Activated naive CD8-positive, alpha-beta T cell treated with anti-CD3 and anti-CD28 coated beads, Interleukin-2, amount 50 U/mL, for 16 hours (primary cell): ENCODE measurements around the gene LYRM2.
"Not testable (repeated sequence)": the region's sequence is repeated elsewhere in the genome, so short reads cannot be mapped to it uniquely, and the experiment has no call there.

Experiments
- DNase-seq: peaks from one replicate; pipeline ENCODE4 v3.0.0-alpha.2; 2020; ENCODE audit warnings: low read depth, low spot score

The LYRM2 gene

DNA sequence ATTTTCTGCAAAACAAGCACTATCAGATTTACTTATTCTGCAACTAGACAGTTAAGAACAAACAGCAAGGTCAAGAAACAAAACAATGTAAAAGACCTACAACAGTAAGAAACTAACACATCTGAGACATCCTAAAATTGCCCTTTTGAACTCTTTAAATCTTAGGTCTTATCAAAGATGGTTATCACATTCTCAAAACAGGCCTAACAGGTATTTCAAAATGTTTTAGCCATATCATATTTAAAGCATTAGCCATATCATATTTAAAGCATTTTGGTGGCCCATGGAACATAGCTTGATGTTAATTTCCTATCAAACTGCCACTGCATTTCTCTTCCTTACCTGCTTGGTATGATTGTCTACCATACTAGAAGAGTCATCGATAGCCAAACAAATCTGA is 11.1 kb upstream of the LYRM2 start:
- DNase-seq = no peak

DNA sequence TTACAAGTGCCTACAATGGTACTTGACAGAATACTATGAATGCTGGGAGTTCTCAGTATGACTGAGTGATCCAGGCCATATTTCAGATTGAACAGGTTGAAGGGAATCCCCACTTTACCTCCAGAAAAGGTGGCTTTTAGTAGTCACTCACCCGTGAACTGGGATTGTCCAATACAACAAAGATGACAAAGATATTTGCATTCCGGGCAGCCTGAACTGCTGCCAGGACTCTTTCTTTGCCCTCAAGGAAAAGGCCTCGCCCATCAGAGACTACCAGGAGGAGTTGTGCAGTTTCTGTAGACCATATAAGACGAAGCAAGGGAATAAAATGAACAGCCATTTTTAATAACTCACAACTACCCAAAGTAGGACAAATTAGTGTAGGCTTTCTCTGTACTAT is 6.3 kb upstream of the LYRM2 start:
- no peak for DNase-seq

DNA sequence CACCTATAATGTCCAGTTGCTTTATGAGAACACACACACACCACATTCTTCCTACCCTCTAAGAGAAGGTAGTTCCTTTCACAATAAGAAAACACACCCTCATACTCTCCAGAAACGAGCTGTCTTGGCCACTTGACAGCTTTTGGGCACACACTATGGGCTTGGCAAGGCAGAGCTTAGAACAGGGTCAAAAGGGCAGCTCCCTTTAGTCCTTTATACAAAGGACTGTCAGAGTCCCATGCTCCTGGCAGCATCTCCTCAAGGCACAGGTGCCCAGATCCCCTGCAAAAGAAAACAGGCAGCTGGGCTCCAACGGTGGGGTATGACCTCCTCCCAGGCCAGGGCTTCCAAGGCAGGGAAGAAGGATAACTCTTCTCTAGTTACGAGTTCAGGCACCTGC is 4.9 kb upstream of the LYRM2 start:
- DNase-seq = no peak

DNA sequence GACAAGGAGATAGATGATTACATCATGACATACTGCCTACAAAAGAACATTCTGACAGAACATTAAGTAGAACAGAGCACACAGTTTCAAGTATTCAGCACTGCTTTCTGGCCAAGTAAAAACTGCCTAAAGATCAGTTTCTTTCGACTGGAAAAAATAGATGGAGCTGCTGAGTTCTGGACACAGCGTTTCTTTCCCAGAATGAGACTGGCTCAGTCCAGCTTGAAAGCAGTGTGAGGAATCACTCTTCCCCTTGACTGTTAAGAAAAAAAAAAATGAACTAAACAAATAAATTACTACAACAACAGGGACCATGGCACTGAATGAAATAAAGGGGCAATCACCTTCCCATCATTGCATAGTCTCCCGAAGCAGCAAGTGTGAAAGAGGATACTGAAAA is 4.4 kb upstream of the LYRM2 start:
- no peak for DNase-seq

DNA sequence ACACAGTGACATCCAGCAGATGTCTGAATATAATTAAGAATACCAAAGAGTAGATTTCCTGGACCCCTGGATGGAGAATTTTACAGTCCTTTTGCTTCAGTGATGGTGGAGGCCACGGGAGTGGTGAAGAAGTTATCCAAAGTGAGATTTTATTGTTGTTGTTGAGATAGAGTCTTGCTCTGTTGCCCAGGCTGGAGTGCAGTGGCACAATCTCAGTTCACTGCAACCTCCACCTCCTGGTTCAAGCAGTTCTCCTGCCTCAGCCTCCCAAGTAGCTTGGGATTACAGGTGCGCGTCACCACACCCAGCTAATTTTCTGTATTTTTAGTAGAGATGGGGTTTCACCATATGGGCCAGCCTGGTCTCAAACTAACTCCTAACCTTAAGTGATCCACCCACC is 3.0 kb upstream of the LYRM2 start:
- not testable (repeated sequence) for DNase-seq

DNA sequence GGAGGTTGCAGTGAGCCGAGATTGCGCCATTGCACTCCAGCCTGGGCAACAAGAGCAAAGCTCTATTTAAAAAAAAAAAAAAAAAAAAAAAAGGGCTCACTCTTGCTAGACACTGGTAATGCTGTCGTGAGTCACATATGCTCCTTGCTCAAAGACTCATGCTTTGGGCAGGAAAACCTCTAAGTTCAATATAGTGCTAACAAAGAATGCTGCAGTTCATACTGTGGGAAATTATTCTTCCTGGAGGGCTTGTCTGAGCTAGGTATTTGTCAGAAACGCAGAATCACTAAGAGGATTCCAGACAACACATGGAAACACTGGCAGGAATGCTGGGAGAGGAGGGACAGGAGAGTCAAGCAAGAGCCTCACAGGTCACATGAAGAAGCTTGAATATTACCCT is 2.3 kb upstream of the LYRM2 start:
- DNase-seq = no peak

DNA sequence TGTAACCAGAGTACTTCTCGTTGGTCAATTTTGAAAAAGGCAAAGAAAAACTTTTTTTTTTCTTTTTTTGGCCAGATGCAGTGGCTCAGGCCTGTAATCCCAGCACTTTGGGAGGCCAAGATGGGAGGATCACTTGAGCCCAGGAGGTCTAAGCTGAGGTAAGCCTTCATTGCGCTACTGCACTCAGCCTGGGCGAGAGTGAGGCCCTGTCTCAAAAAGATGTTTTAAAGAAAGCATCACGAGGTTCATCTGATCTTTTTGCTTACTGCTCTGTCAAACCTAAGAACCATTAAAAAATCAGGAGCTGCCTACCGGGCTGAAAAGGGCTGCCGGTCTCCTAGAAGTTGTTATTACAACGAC is 607 bp downstream of the LYRM2 start:
- DNase-seq = no peak

DNA sequence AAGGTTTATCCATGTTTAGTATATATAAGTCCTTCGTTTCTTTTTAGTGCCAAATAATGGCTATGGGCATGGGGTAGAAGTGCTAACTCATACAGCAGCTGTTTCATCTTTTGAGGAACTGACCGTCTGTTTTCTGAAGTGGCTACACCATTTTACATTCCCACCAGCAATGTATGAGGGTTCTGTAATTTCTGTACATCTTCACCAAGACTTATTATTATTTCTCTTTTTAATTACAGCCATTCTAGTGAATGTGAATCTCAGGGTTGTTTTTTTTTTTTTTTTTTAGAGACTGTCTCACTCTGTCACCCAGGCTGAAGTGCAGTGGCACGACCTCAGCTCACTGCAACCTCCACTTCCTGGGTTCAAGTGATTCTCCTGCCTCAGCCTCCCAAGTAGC is 2.1 kb downstream of the LYRM2 start:
- DNase-seq = not testable (repeated sequence)

DNA sequence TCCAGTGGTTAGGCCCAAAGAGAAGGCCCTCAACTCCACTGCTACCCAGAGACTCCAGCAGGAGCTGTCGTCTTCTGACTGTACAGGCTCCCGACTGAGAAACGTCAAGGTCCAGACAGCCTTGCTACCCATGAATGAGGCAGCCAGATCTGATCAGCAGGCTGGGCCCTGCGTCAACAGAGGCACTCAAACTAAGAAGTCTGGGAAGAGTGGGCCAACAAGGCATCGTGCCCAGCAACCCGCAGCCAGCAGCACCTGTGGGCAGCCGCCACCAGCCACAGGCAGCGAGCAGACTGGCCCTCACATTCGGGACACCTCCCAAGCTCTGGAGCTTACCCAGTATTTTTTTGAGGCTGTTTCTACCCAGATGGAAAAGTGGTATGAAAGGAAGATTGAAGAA is 8.1 kb downstream of the LYRM2 start:
- DNase-seq = no peak

DNA sequence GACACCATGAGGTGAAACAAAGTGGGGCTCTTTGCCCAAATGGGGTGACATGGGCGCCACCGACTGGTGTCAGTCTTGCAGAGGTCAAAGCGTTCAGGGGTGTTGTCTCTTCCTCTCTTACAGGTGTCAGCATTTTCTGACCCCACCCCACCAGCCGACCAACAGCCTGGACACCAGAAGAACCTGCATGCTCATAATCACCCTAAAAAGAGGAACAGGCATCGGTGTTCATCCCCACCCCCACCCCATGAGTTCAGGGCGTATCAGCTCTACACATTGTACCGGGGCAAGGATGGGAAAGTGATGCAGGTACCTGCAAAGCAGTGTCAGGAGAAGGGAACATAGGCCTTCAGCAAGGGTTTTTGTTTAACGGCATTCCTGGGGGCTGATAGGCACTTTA is 14.8 kb downstream of the LYRM2 start:
- no peak for DNase-seq

DNA sequence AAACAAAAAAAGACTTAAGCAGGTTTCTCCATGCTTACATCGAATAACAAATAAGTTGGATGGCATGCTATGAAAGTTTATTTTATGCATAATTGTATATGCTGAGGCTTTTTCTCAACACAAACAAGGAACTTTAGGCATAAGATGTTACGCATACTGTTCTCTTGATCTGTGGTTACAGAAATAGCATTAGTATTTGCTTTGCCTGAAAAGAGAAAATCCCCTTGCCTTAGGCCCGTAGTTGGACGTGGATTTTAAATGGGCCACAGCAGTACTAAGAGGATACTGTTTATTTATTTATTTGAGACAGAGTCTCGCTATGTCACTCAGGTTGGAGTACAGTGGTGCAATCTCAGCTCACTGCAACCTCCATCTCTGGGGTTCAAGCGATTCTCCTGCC is 19.0 kb downstream of the LYRM2 start:
- no peak for DNase-seq

DNA sequence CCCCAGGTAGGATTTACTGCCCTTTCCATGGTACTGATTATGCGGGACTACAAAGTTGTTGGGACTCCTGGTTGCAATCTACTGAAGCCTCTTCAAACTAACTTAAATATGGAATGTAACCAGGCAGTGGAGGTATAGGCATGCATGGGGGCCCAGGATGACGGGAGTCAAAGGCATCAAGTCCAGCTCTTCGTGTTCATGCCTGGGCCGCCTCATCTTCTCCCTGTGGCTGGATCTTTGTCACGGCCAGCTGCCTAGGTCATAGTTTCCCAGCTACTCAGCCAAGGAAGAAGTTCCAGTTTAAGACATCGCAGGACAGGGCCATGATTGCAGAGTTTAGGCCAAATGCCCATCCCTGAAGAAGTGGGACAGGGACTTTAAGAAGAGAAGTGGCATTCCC is 20.5 kb downstream of the LYRM2 start:
- no peak for DNase-seq

DNA sequence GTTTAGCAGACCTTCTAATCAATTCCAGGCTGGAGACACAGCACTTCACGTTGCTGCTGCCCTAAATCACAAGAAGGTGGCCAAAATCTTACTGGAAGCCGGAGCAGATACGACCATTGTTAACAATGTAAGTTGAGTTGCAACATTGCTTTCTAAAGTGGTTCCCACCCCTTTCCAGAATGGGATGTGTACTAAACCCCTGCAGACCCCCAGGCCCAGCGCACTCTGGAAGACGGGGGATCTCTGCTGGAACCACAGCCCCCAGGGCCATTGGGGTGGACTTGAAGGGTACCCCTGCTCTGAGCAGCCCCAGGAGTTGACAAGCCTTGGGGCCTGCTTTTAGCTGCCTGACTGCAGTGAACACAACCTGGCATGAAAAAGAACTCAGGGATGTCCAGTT is 22.0 kb downstream of the LYRM2 start:
- no peak for DNase-seq

DNA sequence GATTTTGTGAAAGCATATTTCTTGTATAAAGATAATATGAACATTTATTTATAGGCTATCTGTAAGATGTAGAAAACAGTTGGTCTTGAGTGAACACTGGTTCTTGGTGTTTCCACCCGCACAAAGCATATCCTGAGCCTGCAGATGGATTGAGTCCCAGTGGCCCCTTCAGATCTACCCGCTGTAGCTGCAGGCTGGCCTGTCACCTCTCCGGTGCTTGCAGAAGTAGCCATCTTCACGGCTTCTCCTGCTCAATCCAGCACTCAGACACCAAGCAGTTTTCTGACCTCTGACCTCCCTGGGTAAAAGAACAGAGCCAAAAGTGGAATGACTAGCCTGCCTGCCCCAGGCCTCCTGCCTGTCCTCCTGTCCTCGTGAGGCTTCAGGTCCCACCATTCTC is 22.7 kb downstream of the LYRM2 start:
- no peak for DNase-seq

DNA sequence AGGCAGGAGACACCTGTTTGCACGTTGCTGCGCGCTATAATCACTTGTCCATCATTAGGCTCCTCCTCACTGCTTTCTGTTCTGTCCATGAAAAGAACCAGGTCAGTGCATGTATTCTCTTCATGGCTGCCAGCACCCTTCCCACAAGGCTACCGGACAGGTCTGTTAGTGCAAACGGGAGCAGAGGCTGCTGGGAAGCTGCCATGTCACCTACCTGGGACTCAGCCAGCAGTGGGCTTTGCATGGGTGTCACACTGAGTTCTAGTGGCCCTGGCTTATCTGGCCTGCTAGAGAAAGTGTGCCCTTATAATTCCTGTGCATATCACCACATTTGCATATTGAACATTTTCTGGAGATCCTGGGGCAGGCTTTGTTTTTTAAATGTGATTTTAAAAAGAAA is 24.8 kb downstream of the LYRM2 start:
- DNase-seq = no peak

DNA sequence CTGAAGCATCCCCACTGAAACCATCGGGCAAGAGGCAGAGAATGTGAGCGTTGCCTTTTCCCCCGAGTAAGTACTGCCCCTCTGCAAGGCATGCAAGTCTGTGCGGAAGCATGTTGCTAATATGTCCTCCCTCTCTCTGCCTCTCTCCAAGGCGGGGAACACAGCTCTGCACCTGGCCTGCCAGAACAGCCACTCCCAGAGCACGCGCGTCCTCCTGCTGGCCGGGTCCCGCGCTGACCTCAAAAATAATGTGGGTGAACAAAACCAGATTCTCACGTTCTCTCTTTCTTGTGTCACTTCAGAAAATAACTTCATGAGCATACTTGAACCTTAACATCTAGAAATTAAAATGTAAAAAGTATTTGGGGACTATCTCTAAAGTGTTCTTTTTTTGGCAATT is 26.4 kb downstream of the LYRM2 start:
- DNase-seq = no peak

DNA sequence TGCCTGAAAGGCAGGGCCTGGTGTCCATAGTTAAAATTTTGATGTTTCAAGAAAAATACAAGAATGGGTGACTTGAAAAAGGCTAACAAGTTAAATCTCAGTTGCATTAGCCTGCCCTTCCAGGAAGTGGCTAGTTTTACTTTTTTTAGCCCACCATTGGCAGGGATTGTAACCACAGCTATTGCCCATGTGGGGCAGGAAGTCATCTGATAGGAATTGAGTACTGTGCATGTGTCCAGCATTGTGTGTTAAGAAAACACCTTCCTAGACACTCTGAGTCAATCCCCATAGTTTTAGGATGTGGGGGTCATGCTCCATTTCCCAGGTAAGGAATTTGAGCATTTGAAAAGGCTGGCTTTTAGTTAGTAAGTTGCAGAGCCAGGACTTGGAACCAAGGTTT is 26.9 kb downstream of the LYRM2 start:
- no peak for DNase-seq

DNA sequence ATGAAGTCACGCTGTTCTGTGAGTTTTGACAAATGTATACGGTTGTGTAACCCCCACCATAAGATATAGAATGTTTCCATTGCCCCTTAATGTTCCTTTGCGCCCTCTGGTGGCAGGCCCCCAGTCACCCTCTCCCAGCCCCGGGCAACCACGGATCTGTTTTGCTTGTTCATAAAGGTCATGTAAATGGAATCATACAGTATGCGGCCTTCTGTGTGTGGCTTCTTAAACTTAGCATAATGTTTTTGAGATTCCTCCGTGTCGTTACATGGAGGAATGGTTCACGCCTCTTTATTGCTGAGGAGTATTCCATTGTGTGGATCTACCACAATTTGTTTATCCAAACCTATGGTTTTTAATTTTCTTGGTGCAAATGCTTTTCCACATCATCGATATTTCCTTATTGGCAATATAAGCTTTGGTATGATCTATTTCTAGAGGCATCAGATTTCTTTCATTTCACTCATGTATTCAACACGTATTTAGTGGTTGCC is 28.4 kb downstream of the LYRM2 start:
- peak; percentile 53 for DNase-seq

DNA sequence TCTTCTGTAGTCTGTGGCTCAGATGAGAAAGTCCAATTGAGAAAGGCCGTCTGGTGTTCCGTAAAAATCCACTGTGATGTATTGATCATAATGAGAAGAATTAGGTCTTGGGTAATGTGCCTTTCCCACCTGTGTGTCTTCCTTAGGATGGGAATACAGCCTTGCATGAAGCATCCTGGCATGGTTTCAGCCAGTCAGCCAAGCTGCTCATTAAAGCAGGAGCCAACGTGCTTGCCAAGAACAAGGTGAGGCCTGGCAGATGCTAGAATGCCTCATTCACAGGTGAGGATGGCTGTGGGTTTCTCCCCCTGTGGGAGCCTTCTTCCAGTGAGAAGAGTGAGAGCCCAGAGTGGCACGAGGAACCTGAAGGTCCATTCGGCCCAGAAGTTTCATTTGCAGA is 32.7 kb downstream of the LYRM2 start:
- DNase-seq = no peak

DNA sequence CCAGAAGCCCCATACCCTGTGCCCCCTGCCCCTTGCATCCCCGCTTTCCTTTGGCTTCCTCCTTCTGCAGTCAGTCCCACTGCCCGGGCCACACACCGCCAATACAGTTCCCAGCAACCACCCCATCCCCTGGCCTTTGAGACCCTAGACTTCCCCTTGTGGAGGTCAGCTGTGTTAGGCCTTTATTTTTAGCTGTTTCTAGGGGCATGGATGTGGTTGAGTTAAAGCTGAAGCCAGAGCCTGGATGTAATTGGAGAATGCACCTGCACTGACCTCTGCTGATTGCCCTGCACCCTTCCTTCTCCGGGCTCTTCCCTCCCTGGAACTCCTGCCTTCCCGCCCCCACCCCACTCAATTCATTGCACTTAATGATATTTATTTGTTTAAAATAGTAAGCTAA is 33.9 kb downstream of the LYRM2 start:
- DNase-seq = no peak

DNA sequence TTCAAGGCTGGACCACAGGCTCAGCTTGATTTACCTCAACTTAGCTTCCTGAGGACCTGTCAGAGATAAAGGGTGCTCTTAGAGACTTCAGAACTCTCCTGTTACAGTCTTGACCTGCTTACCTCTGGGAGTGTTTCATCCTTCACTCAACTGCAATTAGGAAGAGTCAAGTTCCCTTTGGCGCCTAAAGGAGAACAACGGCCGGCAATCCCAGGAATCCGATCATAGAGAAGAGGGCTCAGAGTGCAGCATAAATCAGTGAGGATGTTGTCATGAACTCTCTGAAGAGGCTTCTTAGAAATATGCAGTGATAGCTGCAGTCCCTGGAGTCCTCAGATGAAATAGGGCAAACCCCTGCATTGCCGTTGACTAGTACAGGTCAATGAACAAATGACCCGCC is 36.4 kb downstream of the LYRM2 start:
- DNase-seq = no peak

DNA sequence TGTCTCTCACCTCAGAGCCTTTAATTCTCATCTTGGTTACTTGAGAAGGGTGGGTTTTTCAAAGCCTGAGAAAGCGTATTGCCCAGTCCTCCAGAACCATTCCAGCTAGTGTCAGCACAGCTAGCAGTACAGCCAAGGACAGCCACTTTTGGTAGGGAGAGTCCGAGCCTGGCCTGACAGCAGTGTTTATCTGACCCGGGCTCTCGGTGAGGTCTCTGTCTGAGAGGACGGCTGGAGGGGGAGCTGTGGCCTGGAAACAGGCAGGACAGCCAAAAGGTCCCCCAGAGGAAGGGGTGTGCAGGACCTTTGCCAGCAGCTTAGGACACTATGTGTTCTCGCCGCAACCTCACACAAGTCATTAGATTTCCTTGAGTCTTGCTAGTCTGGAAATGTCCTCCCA is 38.8 kb downstream of the LYRM2 start:
- DNase-seq = no peak

DNA sequence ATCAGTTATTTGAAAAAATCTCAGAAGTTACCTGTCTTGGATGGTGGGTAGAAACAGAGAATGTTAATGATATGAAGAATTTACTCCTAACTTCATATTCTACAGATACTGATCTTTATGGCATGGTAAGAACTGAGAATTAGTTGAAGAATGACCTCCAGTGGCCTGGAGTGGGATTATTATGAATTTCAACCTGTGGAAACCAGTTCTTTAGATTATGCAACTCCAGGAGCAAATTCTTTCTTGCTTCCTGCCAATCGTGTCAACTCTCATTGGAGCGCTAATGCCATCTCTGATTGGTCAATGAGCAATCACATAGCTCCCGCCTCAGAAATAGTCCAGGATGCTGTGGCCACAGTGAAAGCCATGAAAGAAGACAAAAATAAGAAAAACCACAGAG is 40.6 kb downstream of the LYRM2 start:
- DNase-seq = no peak

DNA sequence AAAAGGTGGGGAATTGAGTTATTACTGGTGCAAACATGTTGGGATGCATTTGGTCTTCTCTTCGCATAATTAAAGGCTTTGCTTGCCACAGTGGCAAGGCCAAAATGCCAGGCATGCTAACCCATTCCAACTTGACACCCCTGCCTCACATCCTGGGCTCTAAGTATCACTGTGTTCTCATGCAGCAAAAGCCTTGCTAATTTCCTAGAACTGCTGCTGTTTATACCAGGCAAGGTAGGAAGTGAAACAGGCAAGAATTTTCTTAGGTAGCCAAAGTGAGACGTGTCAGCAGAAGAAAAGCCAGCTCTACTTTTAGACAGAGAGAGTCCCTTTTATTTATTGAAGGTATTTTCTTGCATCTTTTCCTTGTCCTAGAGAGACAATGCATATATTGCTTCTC is 41.2 kb downstream of the LYRM2 start:
- DNase-seq = no peak

DNA sequence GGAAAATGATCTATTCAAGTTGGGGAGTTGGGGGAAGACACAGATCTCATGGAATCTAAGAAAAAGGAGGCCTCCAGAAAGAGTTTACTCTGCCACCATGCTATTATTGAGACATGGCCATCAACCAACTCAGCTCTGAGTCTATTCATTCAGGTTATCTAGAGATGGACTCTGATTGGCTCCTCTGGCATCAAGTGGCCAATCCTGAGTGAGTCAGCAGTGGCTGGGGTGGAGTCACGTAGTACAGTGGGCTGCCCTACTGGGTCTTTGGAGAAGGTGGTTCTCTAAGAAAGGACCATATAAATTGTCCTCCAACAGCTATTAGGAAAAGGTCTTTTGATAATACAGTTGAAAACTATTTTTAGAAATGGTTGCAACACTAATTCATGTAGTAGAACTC is 42.1 kb downstream of the LYRM2 start:
- no peak for DNase-seq
